Heart left ventricle (tissue), 16 donors: Measurements from ENCODE around the gene NBPF3. TPM values are rescaled to one million over a fixed set of nuclear protein-coding genes. Genes with fewer than 3 reads are reported as not detected.
"Not testable (repeated sequence)": the region's sequence is repeated elsewhere in the genome, so short reads cannot be mapped to it uniquely, and the experiment has no call there.

Experiments used
- ATAC-seq, 4 donors: fragments of 200-7000 bp; cut with Tn5 transposase; one replicate each; pipeline ENCODE4 v1.9.1; 2020 to 2022; ENCODE audit warnings: moderate library complexity in 4 of 4, mild to moderate bottlenecking in 3 of 4, moderate number of reproducible peaks in 1 of 4
- DNase-seq, 5 donors: peaks; one replicate each; pipeline ENCODE4 v3.0.0-alpha.2; 2020
- H3K27ac ChIP-seq, 12 donors: fragments of 200-600 bp; sonication (generic) in 4 of 12; one replicate each; pipeline versions ENCODE4 v1.5.0 to v1.8.0; 2016 to 2022; ENCODE audit warnings: mild to moderate bottlenecking in 2 of 12
- H3K27me3 ChIP-seq, 9 donors: fragments of 200-600 bp; sonication (generic) in 2 of 9; one replicate each; pipeline versions ENCODE4 v1.5.1 to v1.8.0; 2016 to 2022; ENCODE audit warnings: mild to moderate bottlenecking in 3 of 9
- H3K36me3 ChIP-seq, 9 donors: fragments of 200-600 bp; sonication (generic) in 2 of 9; one replicate each; pipeline versions ENCODE4 v1.5.0 to v1.8.0; 2018 to 2022; ENCODE audit warnings: mild to moderate bottlenecking in 2 of 9
- H3K4me1 ChIP-seq, 12 donors: fragments of 200-600 bp; sonication (generic) in 4 of 12; one replicate each; pipeline versions ENCODE4 v1.5.0 to v1.8.0; 2016 to 2022; ENCODE audit warnings: mild to moderate bottlenecking in 3 of 12
- H3K4me3 ChIP-seq, 12 donors: fragments of 200-600 bp; sonication (generic) in 4 of 12; one replicate each; pipeline versions ENCODE4 v1.5.0 to v1.8.0; 2017 to 2022; ENCODE audit warnings: mild to moderate bottlenecking in 9 of 12, moderate library complexity in 4 of 12
- H3K9me3 ChIP-seq, 12 donors: fragments of 200-600 bp; sonication (generic) in 4 of 12; one replicate each; pipeline versions ENCODE4 v1.5.0 to v1.8.0; 2016 to 2022; ENCODE audit warnings: mild to moderate bottlenecking in 1 of 12
- CTCF ChIP-seq, 12 donors: fragments of 200-600 bp; sonication (generic) in 4 of 12; IDR thresholded peaks; one replicate each; pipeline versions ENCODE4 v1.5.0 to v1.8.0; 2018 to 2022; ENCODE audit warnings: antibody characterized with exemption in 12 of 12, mild to moderate bottlenecking in 5 of 12
- POLR2A ChIP-seq, 2 donors: fragments of 450-650 bp; IDR thresholded peaks; one replicate each; pipeline ENCODE4 v1.6.1; 2017; ENCODE audit warnings: antibody characterized with exemption in 2 of 2, mild to moderate bottlenecking in 2 of 2, moderate library complexity in 2 of 2
- WGBS, 4 donors: extraction: QIAGEN DNeasy Blood & Tissue Kit in 2 of 4; methylation state at CpG; one replicate each; pipeline versions ENCODE4 v1.1.5 to v1.1.7; 2013 to 2018; 5-methylcytosine and 5-hydroxymethylcytosine counted together
- intact Hi-C, 10 donors: fragments of 100-400 bp; cut with DNase I; formaldehyde crosslinking; loops; one replicate each; pipeline versions ENCODE4 v1.11.1 to v1.14.2; 2022
- polyA plus RNA-seq, 2 donors: library from polyadenylated mRNA; stranded (reverse); fragments of 200-250 nt; gene quantifications; one replicate each; pipeline ENCODE4 v1.2.3, GENCODE V29; 2013
- total RNA-seq, 9 donors: library from RNA; depleted of rRNA in 2 of 9; stranded (reverse); fragments of >200 nt in 2 of 9; fragmentation: NEBNext Ultra II Directional in 3 of 9; extraction: Animal tissue kit (Norgen Biotek cat#: 25700) in 3 of 9; gene quantifications; one replicate each; pipeline versions ENCODE4 v1.1.0 to v1.2.4, GENCODE V29; 2016 to 2023
- donor health status: ischemic (EF 13 %, LVEDD 7.1; RV severe dilation, severe dysfunction).
- donor health status: healthy with polysubstance abuse.
- donor health status: DM: no; HTN: yes; CAD: no.
- donor health status: DM: no; HTN: no; CAD: no.
- donor health status: ischemic (EF 25% LVEDD 6.9; RV normal size, moderate dysfunction).
- donor health status: ischemic (EF 25% LVEDD 5.7; RV mildly dilated, moderate dysfunction).
- donor health status: healthy.
- donor health status: DM: yes; HTN: yes; CAD: no.
- donor health status: ischemic (EF 35%, LVEDD 5.7; RV mildly dilated, moderate dysfunction).
- donor health status: nonischemic (EF 11% LVEDD 7.7; RV severe dilation, severe dysfunction).
- donor health status: DM: yes; HTN: yes; CAD: no.
- donor health status: PGD.
- donor health status: ischemic (EF 29% LVEDD 5.4; RV normal size, mild dysfunction).
- donor health status: nonischemic (EF 23%, LVEDD 6.1; RV moderate dilation, normal function).

NBPF3 gene
- total and polyA plus RNA-seq, 11 donors = 1.1 to 7.3 (median 4.0) TPM

DNA sequence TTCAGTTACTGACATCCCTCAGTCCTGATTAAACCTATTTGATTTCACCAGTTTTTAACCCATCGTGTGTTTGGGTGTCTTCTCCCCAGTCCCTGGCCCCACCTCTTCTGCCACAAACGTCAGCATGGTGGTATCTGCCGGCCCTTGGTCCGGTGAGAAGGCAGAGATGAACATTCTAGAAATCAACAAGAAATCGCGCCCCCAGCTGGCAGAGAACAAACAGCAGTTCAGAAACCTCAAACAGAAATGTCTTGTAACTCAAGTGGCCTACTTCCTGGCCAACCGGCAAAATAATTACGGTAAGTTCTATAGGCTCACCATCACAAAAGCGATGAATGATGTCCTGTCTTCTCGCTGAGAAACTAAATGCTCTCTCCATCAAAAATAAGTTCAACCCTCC, 28.7 kb downstream of the NBPF3 start:
- DNase-seq (no peak), ATAC-seq (no peak)
- peaks cover 0 to 23% (median 0%) of the 10 kb centered on the region in 9 donors for H3K36me3 ChIP-seq
- H3K27ac ChIP-seq = no peak overlapping the region
- no peaks in the 10 kb centered on the region for H3K27me3 ChIP-seq
- H3K4me3 ChIP-seq = no peak overlapping the region
- no peaks in the 10 kb centered on the region for H3K9me3 ChIP-seq
- intact Hi-C loops = loop anchor here in 1 of 10 donors (5.0 kb wide), 1 partner anchor 244 kb away; no protein-coding TSS in a partner anchor
- H3K4me1 ChIP-seq = no peaks in the 10 kb centered on the region
- TF ChIP-seq POLR2A (IDR thresholded peaks at IDR 0.05) (no peak), CTCF (IDR thresholded peaks at IDR 0.05) (peak in 8 of 12 donors; percentile 8 to 27 (median 13))
- WGBS, 4 donors = 45 to 59% (median 53%) methylated on average over 10 of the region's 10 CpGs

DNA sequence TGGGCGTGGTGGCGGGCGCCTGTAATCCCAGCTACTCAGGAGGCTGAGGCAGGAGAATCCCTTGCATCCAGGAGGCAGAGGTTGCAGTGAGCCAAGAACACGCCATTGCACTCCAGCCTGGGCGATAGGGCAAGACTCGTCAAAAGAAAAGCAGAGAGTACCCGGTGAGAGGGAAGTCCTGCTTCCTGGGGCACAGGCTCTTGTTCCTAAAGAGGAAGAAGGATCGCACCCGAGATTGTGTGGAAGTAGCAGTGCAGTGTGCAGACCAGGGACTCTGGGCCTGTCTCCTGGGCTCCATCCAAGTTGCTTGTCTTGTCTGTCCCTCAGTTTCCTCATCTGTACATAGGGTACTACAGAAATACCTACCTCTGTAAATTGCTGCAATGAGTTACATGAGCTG, 29.6 kb downstream of the NBPF3 start:
- ATAC-seq (no peak), DNase-seq (no peak)
- H3K4me3 ChIP-seq = no peak overlapping the region
- 84 to 91% (median 89%) methylated on average over 9 of the region's 9 CpGs for WGBS, 4 donors
- no peak for TF ChIP-seq POLR2A (IDR thresholded peaks at IDR 0.05)
- no peak for TF ChIP-seq CTCF (IDR thresholded peaks at IDR 0.05)
- no peak overlapping the region for H3K27ac ChIP-seq
- H3K27me3 ChIP-seq = no peaks in the 10 kb centered on the region
- H3K4me1 ChIP-seq = no peaks in the 10 kb centered on the region
- intact Hi-C loops = loop anchor here in 1 of 10 donors (5.0 kb wide), 1 partner anchor 243 kb away; no protein-coding TSS in a partner anchor
- no peaks in the 10 kb centered on the region for H3K9me3 ChIP-seq
- H3K36me3 ChIP-seq = peaks cover 0 to 28% (median 0%) of the 10 kb centered on the region in 9 donors

- Histone ChIP-seq H3K4me3 (no peak overlapping the region), H3K36me3 (peaks cover 0 to 41% (median 8%) of the 10 kb centered on the region in 9 donors), H3K27ac (no peak overlapping the region), H3K27me3 (no peaks in the 10 kb centered on the region), H3K4me1 (no peaks in the 10 kb centered on the region), H3K9me3 (no peaks in the 10 kb centered on the region)
- no peak for DNase-seq
- WGBS, 4 donors = 87 to 98% (median 91%) methylated on average over 5 of the region's 5 CpGs
- TF ChIP-seq CTCF (IDR thresholded peaks at IDR 0.05) = no peak
- TF ChIP-seq POLR2A (IDR thresholded peaks at IDR 0.05) = no peak
- no peak for ATAC-seq
- intact Hi-C loops = no loop called here
Observed at GRCh38 chr1:21472861-21473260, 32.9 kb downstream of the NBPF3 start.

- H3K27ac ChIP-seq = no peak overlapping the region
- no peak overlapping the region for H3K4me3 ChIP-seq
- intact Hi-C loops = loop anchor here in 1 of 10 donors (5.0 kb wide), 1 partner anchor 51 kb away; no protein-coding TSS in a partner anchor
- no peak for DNase-seq
- H3K4me1 ChIP-seq = no peaks in the 10 kb centered on the region
- no peaks in the 10 kb centered on the region for H3K27me3 ChIP-seq
- 88 to 92% (median 91%) methylated on average over 6 of the region's 6 CpGs for WGBS, 4 donors
- no peaks in the 10 kb centered on the region for H3K9me3 ChIP-seq
- ATAC-seq = no peak
- H3K36me3 ChIP-seq = peaks cover 0 to 50% (median 21%) of the 10 kb centered on the region in 9 donors
- TF ChIP-seq POLR2A (IDR thresholded peaks at IDR 0.05) (no peak), CTCF (IDR thresholded peaks at IDR 0.05) (no peak)
Observed at GRCh38 chr1:21478356-21478755, 38.4 kb downstream of the NBPF3 start.

DNA sequence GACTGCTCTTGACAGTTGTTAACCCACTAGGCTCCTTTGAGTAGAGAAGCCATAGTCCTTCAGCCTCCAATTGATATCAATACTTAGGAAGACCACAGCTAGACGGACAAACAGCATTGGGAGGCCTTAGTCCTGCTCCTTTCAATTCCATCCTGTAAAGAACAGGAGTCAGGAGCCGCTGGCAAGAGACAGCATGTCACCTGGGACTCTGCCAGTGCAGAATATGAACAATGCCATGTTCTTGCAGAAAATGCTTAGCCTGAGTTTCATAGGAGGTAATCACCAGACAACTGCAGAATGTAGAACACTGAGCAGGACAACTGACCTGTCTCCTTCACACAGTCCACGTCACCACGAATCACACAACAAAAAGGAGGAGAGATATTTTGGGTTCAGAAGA, 43.9 kb downstream of the NBPF3 start:
- H3K4me1 ChIP-seq, ATAC-seq, H3K27ac ChIP-seq, DNase-seq, intact Hi-C loops, H3K4me3 ChIP-seq, H3K9me3 ChIP-seq: not testable (repeated sequence)
- Histone ChIP-seq H3K27me3 (peaks cover 0 to 11% (median 0%) of the 10 kb centered on the region in 9 donors), H3K36me3 (peaks cover 0 to 15% (median 3%) of the 10 kb centered on the region in 9 donors)
- WGBS, 4 donors = 90 to 97% (median 94%) methylated on average over 2 to 4 of the region's 4 CpGs
